Measurements from ENCODE around the gene MLKL.

MLKL gene

DNA sequence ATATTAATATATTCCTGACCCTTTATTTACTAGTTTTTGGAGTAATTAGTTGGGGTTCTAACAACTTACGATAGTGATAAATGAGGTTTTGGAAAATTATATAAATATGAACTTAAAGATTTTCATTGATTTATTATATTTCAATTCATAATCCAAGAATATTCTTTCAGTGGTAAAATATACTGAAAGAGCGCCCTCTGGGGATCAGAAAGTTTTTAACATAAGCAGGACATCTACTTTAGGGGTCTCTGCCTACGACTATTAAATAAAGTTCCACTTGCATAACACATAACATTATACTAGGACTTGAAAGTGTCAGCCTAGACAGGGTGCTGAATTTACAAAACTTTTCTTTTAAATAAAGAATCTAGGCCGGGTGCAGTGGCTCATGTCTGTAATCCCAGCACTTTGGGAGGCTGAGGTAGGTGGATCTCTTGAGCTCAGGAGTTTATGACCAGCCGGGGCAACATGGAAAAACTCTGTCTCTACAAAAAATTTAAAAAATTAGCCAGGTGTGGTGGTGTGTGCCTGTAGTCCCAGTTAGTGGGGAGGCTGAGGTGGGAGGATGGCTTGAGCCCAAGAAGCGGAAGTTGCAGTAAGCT, 49.6 kb downstream of the MLKL start:
- no peak for DNase-seq (ENCODE audit: low read depth)

DNA sequence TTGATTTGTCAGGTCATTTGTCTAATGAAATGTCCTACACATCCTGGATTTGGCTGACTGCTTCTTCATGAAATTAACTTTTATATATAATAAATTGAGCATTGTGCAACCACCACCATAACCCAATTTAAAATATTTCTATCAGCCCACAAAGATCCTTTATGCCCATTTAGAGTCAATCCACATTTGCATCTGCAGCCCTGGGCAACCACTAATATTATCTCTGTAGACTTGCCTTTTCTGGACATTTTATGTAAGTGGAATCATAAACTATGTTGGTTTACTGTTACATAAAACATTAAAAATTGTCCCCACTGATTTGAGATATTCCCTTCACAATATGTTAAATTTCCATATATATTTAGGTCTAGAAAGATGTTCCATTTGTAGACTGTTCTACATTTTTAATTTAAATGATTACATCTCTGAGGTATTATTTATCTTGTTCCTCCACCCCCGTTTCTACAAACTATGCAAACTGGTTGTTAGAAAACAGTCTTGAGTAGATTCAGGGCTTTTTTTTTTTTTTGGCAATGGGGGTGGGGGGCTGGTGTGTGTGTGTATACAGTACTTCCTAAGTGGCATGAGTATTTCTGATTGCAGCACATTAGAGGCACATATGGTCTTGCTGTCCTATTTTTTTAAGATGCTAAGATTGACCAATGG, 50.7 kb downstream of the MLKL start:
- DNase-seq (ENCODE audit: low read depth): no peak

DNA sequence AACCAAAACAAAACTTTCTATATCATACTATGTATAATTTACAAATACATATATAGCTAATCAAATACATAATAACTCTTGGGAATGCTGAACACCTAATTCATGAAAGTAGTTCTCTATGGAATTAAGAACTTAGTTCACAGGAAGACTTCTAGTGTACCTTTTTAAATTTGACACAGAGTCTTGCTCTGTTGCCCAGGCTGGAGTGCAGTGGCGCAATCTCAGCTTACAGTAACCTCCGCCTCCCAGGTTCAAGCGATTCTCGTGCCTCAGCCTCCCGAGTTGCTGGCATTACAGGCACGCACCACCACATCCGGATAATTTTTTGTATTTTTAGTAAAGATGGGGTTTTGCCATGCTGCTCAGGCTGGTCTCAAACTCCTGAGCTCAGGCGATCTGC, 58.7 kb downstream of the MLKL start:
- DNase-seq (ENCODE audit: low read depth): no peak

DNA sequence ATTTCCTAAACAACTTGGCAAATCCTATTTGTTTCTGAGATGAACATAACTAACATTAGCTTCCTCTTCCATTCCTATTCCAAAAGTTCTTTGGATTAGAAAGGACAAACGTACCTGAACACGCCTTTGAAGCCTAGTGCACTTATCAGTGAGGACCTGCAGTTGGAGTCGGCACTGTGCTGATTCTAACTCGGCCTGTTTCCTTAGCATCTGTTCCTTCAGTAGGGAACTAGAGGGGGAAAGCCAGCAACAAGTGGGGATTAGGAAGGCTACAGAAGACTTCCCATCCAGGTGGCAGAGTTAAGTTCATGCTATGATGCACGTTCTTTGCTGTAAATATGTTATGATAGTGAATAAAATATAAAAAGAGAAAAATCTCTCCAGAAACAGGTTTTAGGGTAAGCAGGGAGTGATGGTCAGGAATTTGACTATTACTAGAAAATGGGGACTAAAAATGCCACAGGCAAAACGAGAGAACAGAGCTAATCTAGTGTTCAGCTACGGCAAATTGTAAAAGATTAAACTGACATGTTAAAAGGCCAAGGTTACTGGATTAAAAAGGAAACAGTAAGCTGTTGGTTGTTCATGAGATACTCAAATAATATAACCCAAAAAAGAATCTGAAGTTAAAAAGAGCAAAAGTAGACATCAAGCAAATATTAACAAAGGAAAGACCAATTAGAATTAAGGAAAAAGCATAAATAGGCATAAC, 62.8 kb downstream of the MLKL start:
- no peak for DNase-seq (ENCODE audit: low read depth)

DNA sequence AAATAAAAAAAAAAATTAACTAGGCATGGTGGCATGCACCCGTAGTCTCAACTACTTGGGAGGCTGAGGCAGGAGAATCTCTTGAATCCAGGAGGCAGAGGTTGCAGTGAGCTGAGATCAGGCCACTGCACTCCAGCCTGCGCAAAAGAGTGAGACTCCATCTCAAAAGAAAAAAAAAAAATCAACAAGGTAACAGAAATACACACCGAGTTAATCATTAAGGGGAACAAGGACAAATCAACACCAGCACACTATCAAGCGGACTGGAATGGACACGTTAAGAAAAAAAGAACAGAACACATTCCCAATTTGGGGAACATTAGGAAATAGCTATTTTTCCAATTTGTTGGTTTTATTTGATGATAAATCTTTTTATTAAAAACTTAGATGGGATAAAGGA, 65.4 kb downstream of the MLKL start:
- DNase-seq (ENCODE audit: low read depth): no peak

DNA sequence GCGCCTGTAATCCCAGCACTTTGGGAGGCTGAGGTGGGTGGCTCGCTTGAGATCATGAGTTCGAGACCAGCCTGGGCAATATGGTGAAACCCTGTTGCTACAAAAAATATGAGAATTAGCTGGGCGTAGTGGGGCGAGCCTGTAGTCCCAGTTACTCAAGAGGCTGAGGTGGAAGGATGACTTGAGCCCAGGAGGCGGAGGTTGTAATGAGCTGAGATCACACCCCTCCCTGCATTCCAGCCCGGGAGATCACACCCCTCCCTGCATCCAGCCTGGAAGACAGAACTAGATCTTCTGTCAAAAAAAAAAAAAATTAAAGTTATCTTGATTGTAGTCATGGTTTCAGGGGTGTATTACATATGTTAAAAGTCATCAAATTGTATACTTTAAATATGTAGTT, 67.0 kb downstream of the MLKL start:
- no peak for DNase-seq (ENCODE audit: low read depth)

DNA sequence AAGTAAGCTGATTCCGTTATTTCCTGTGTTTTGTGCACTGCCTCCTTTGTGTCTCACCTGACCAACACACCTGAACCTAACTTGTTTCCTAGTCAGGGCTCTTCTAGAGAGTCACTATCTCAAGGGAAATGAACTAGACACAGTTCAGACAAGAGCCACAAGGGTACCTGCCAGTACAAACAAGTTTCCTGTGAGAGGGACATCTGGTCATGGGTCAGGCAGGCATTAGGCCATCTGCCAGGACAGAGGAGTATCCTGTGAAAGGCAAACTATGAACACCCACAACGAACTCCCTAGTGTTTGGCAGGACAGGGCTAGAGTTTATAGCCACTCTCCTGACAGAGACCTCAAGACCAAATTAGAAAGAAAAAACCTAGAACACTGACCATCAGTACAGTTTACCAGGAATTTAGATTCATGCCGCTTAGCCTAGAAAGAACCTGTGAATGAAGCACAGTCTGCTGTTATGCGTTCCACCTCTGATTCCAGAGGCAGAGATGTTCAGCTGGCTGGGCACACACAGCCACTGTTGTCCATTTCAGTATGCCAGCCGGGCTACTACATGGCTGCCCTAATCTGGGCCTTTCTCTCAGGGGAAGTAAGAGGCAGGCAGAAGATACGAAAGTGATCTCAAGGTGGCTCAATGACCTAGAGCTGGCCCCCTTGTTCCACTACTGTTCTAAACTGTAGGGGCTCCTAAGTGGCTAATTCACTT, 73.0 kb downstream of the MLKL start:
- DNase-seq (ENCODE audit: low read depth): no peak

DNA sequence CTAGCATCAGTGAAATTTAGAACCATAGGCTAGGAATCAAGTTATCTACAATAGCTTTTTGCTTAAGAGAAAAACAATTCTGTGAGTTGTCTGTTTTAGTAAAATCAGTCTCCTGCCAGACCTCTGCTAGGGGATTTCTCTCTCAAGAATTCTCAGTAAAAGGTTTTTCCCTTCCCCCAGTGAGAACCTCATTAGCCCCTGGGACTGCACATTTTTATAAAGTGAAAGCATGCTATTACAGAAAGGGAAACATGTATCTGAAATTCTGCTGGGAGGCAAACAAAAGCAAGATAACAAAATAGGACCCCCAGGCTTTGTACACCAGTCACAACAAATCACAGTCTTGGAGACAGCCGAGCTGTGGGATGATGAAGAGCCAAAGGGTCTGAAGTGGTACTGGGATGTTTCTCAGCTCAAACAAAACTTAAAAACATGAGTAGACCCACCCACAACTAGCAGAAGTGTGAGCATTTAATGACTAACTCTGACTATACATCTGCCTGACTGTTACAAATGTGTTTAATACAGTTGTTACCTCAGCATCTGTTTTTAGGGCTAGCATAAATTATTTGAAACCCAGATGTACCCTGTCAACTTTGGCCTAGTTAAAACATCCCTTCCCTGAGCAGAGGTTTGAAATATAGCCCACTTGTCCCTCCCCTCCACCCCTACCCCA, 73.8 kb downstream of the MLKL start:
- no peak for DNase-seq (ENCODE audit: low read depth)

DNA sequence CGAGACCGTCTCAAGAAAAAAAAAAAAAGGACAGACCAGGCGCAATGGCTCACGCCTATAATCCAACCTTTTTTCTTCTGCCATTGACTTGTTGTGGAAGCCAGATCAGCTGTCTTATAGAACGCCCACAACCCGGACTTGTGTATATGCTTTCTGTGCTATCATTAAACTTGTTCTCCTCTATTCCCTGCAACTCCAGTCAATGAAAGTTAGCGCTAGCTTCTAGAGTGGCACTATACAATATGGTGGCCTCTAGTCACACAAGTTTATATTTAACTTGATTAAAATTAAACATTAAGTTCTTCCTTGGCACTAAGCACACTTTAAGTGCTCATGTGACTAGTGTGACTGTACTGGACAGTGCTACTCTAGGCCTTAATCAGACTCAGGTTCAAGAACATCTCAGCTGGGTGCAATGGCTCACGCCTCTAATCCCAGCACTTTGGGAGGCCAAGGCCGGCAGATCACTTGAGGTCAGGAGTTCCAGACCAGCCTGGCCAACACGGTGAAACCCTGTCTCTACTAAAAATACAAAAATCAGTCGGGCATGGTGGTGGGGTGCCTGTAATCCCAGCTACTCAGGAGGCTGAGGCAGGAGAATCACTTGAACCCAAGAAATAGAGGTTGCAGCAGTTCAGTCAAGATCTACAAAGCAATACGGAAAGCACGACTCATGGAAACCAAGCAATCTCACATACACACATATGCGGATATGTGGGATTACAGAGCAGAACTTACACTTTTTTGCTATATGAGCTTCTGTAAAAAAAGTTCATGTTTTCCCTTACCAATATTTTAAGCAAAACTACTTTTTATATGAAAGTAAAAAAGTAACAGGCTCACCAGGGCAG, 74.9 kb downstream of the MLKL start:
- DNase-seq (ENCODE audit: low read depth): no peak

DNA sequence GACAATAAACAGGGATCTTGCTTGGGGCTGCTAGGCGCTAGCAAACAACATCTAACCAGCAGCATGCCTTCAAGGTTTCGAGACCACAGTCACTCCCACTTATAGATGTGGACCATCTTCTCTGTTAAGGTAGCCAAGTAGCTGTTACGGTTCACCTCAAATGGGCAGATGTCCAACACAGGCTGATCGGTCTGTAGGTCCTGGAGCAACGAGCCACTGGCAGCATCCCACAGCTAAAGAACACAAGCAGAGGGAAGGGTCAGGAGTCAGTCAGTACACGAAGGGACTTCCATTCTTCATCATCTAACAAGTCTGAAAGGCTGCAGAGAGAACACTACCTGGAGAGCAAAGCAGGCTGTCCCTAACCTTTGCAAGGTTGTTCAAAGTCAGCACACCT, 76.8 kb downstream of the MLKL start:
- DNase-seq (ENCODE audit: low read depth): no peak

DNA sequence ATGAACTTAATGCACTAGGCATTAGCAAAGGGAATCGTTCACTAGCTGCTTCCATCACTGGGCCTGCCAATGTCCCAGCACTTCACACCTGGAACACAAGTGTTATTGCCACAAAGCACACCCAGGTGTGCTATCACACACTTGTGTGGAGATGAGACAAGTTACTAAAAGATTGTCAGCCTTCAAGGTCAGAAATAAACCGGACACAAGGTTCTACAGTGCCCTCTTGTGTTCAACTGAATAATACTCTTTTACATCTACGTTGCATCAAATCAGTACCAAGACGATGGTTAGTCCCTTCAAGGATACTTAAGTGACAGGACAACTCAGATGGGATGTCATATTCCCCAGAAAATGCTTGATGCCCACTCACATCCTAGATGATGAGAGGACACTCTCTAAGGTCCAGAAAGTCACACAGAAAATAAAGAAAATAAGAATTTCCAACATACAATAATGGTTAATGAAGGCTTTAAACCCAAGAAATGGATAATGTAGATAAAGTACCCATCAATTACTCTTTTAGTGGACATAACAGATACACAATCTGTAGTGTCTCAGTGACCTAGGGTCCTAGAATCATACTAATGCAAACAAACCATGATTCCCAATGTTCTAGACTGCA, 77.3 kb downstream of the MLKL start:
- no peak for DNase-seq (ENCODE audit: low read depth)

DNA sequence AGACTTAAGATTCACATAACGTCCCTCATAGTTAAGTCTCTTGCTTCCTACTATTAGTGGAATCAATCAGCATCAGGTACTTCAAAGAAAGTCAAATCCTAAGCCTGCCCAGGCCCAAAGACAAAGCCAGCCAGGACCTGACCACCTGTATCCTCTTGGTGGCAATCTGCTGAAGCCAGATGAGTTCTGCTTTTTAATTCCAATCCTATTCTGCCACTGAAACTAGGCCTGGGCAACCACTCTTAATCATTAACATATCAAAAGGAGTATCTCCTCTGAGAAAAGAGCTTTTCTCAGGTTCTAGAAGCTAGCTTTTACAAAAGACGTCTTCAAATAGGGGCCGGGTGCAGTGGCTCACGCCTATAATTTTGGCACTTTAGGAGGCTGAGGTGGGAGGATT, 78.7 kb downstream of the MLKL start:
- DNase-seq (ENCODE audit: low read depth): no peak

Measured in non-pigmented ciliary epithelial cell (primary cell).